Activated B cell treated with CpG ODN at 0.5 μM for 24 hours (primary cell): Measurements from ENCODE around the gene MAPK7. TPM values are rescaled to one million over a fixed set of nuclear protein-coding genes. Genes with fewer than 3 reads are reported as not detected.
"Not testable (repeated sequence)": the region's sequence is repeated elsewhere in the genome, so short reads cannot be mapped to it uniquely, and the experiment has no call there.

Source experiments
- ATAC-seq: fragments of 200-7000 bp; cut with Tn5 transposase; one replicate; pipeline ENCODE4 v1.10.0; 2021; ENCODE audit warnings: low read depth, mild to moderate bottlenecking, moderate library complexity
- CTCF ChIA-PET: fragments of 350-600 bp; sonication (Branson Sonifier 250); formaldehyde crosslinking; loops from one replicate; lab custom pipeline; 2021; ENCODE audit warnings: antibody characterized with exemption; lab: Charles Lee
- POLR2A ChIA-PET: fragments of 350-600 bp; sonication (Branson Sonifier 250); formaldehyde crosslinking; loops from one replicate; lab custom pipeline; 2021; ENCODE audit warnings: antibody characterized with exemption; lab: Charles Lee
- DNase-seq: peaks from one replicate; pipeline ENCODE4 v3.0.0; 2022
- H3K27ac Mint-ChIP-seq: one replicate; pipeline ENCODE4 v1.8.0; 2020; ENCODE audit warnings: mixed read lengths
- H3K27me3 Mint-ChIP-seq: one replicate; pipeline ENCODE4 v1.8.0; 2021; ENCODE audit warnings: mixed read lengths
- H3K36me3 Mint-ChIP-seq: one replicate; pipeline ENCODE4 v1.8.0; 2021; ENCODE audit warnings: low read depth, mixed read lengths
- H3K4me1 Mint-ChIP-seq: one replicate; pipeline ENCODE4 v1.8.0; 2021; ENCODE audit warnings: mixed read lengths
- H3K4me3 Mint-ChIP-seq: one replicate; pipeline ENCODE4 v1.8.0; 2020; ENCODE audit warnings: mild to moderate bottlenecking, mixed read lengths
- H3K9me3 Mint-ChIP-seq: one replicate; pipeline ENCODE4 v1.8.0; 2020; ENCODE audit warnings: mixed read lengths
- intact Hi-C: fragments of 100-400 bp; cut with micrococcal nuclease; formaldehyde crosslinking; loops from one replicate; pipeline ENCODE4 v1.15.1; 2024
- total RNA-seq: library from RNA; stranded (reverse); gene quantifications from 2 replicates; pipeline ENCODE4 v1.2.3, GENCODE V29; 2022
- TF ChIP-seq, protein P1 (sequence below): fragments of 200-600 bp; IDR thresholded peaks from one replicate; pipeline ENCODE4 v1.8.0; 2022; ENCODE audit warnings: antibody characterized with exemption, mild to moderate bottlenecking

Gene MAPK7
- total RNA-seq, 1 donor from 2014 or later: 24.0 TPM

- intact Hi-C loops: no loop called here
- Mint-ChIP-seq H3K4me1 (peaks cover 8% of the 10 kb centered on the region), H3K27me3 (peaks cover 5% of the 10 kb centered on the region), H3K4me3 (no peak overlapping the region), H3K27ac (no peak overlapping the region), H3K9me3 (no peaks in the 10 kb centered on the region), H3K36me3 (no peaks in the 10 kb centered on the region)
- DNase-seq: no peak
- ChIA-PET CTCF (interaction anchor here (0.7 kb wide), 1 partner anchor 8 kb away, joined by 3 read pairs; no protein-coding TSS in a partner anchor), POLR2A (no interaction called here)
- ATAC-seq: peak; percentile 81
- TF ChIP-seq, protein P1, sequence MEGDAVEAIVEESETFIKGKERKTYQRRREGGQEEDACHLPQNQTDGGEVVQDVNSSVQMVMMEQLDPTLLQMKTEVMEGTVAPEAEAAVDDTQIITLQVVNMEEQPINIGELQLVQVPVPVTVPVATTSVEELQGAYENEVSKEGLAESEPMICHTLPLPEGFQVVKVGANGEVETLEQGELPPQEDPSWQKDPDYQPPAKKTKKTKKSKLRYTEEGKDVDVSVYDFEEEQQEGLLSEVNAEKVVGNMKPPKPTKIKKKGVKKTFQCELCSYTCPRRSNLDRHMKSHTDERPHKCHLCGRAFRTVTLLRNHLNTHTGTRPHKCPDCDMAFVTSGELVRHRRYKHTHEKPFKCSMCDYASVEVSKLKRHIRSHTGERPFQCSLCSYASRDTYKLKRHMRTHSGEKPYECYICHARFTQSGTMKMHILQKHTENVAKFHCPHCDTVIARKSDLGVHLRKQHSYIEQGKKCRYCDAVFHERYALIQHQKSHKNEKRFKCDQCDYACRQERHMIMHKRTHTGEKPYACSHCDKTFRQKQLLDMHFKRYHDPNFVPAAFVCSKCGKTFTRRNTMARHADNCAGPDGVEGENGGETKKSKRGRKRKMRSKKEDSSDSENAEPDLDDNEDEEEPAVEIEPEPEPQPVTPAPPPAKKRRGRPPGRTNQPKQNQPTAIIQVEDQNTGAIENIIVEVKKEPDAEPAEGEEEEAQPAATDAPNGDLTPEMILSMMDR: no peak
These were observed 31.7 kb upstream of the MAPK7 start for GRCh38 chr17:19346351-19347255.

- no peaks in the 10 kb centered on the region for H3K9me3 Mint-ChIP-seq
- TF ChIP-seq, protein P1: no peak
These were observed 30.8 kb upstream of the MAPK7 start for GRCh38 chr17:19347323-19348080.

DNA sequence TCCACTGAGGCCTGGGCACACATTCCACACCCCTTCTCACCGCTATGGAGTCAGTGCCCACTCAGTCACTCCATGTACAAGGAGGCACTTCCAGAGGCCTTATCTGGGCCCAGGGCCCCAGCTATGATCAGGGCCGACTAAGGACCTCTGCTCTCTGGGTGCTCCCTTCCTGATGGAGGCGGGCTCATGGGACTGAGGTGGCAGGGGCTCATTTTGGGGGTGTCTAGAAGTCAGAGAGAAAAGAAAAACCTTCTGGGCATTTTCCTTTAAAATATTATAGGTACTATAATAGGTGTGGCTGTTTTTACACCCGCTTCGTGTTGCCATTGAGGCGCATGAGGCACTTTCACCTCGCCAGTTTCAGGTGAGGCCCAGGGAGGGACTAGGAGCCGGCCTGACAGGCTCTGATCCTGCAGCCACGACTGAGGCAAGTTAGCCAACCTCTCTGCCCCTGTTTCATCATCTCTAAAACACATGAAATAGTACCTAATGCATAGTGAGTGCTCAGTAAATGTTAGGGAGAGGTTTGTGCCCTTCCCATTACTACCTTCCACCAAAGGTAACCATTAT lies 30.1 kb upstream of the MAPK7 start:
- no peaks in the 10 kb centered on the region for H3K36me3 Mint-ChIP-seq
- intact Hi-C loops: no loop called here
- peaks cover 5% of the 10 kb centered on the region for H3K27me3 Mint-ChIP-seq
- H3K4me1 Mint-ChIP-seq: peaks cover 8% of the 10 kb centered on the region
- ATAC-seq: no peak
- TF ChIP-seq, protein P1: no peak
- no peaks in the 10 kb centered on the region for H3K9me3 Mint-ChIP-seq
- POLR2A ChIA-PET: no interaction called here
- no peak overlapping the region for H3K4me3 Mint-ChIP-seq
- DNase-seq: no peak
- no peak overlapping the region for H3K27ac Mint-ChIP-seq
- CTCF ChIA-PET: no interaction called here

More at GRCh38 chr17:19347323-19348080, 30.8 kb upstream of the MAPK7 start:
- DNase-seq (no peak), ATAC-seq (peak; percentile 40)
- no peak overlapping the region for H3K27ac Mint-ChIP-seq
- CTCF ChIA-PET: interaction anchor here (0.7 kb wide), 1 partner anchor 9 kb away, joined by 3 read pairs; no protein-coding TSS in a partner anchor
- peaks cover 8% of the 10 kb centered on the region for H3K4me1 Mint-ChIP-seq
- POLR2A ChIA-PET: no interaction called here
- H3K4me3 Mint-ChIP-seq: no peak overlapping the region
- no peaks in the 10 kb centered on the region for H3K36me3 Mint-ChIP-seq
- intact Hi-C loops: no loop called here
- H3K27me3 Mint-ChIP-seq: peaks cover 5% of the 10 kb centered on the region

DNA sequence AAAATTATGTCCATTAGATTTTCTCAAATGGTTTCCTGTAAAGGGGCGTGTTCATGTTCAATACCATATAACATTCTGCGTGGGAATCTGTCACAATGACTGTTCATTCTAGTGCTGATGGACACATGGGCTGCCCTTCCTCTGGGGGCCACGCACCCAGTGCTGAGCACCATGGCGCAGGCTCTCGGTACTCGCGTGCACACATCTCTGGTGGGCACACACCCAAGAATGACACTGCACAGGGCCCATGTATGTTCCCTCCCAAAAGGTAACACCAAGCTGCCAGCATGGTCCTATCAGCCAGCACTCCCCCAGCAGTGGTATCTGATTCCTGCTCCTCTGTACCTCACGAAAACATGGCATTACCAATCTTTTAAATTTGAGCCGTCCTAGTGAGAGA lies 29.5 kb upstream of the MAPK7 start:
- ATAC-seq: no peak
- no peak for DNase-seq
- Mint-ChIP-seq H3K36me3 (no peaks in the 10 kb centered on the region), H3K4me3 (no peak overlapping the region), H3K9me3 (no peaks in the 10 kb centered on the region), H3K4me1 (peaks cover 8% of the 10 kb centered on the region), H3K27ac (no peak overlapping the region), H3K27me3 (peaks cover 5% of the 10 kb centered on the region)
- TF ChIP-seq, protein P1: no peak
- ChIA-PET CTCF (no interaction called here), POLR2A (interaction anchor here (0.7 kb wide), 1 partner anchor 54 kb away, joined by 3 read pairs; no protein-coding TSS in a partner anchor)
- intact Hi-C loops: no loop called here

- ATAC-seq, H3K9me3 Mint-ChIP-seq, intact Hi-C loops, CTCF ChIA-PET, H3K4me3 Mint-ChIP-seq, H3K36me3 Mint-ChIP-seq, H3K27ac Mint-ChIP-seq, DNase-seq, H3K27me3 Mint-ChIP-seq, POLR2A ChIA-PET, H3K4me1 Mint-ChIP-seq: not testable (repeated sequence)
These were observed 24.9 kb upstream of the MAPK7 start for GRCh38 chr17:19353401-19353800.
